ENCODE data around the gene SUGP1.
"Not testable (repeated sequence)": the region's sequence is repeated elsewhere in the genome, so short reads cannot be mapped to it uniquely, and the experiment has no call there.

Gene SUGP1

GRCh38 chr19:19350756-19351155, 30.4 kb upstream of the SUGP1 start:
- H2AK5ac ChIP-seq (ENCODE audit: low read length); H2AFZ ChIP-seq (ENCODE audit: insufficient read depth, low read length, poor library complexity); H3K4me2 ChIP-seq (ENCODE audit: low read length); H3K27ac ChIP-seq (ENCODE audit: low read depth, low read length); H3K9me3 ChIP-seq (ENCODE audit: insufficient read depth, low read depth, low read length); H3K4ac ChIP-seq (ENCODE audit: low read depth, low read length); DNase-seq; H2BK12ac ChIP-seq (ENCODE audit: low read length); H3K4me1 ChIP-seq (ENCODE audit: control insufficient read depth in 1 of 2, insufficient read depth in 2 of 2, low read length in 2 of 2); H3K27me3 ChIP-seq (ENCODE audit: insufficient read depth, low read length); H2BK5ac ChIP-seq (ENCODE audit: low read depth, low read length, poor library complexity); H3K79me1 ChIP-seq (ENCODE audit: low read length); H4K91ac ChIP-seq (ENCODE audit: low read depth, low read length); H3K9ac ChIP-seq (ENCODE audit: low read length); H2BK120ac ChIP-seq (ENCODE audit: insufficient read depth, low read length, poor library complexity); H3K4me3 ChIP-seq (ENCODE audit: low read depth, low read length); H3K18ac ChIP-seq (ENCODE audit: low read length); H3K79me2 ChIP-seq (ENCODE audit: control insufficient read depth, insufficient read depth, low read length, poor library complexity); H4K8ac ChIP-seq (ENCODE audit: low read depth, low read length); H4K12ac ChIP-seq (ENCODE audit: low read depth, low read length); H3K23ac ChIP-seq (ENCODE audit: low read length); H3K14ac ChIP-seq (ENCODE audit: low read length): not testable (repeated sequence)
- H3K36me3 ChIP-seq (ENCODE audit: control insufficient read depth in 1 of 2, insufficient read depth in 2 of 2, low read length in 2 of 2), result peaks cover 75 to 78% of the 10 kb centered on the region in 2 experiments
- whole genome bisulfite sequencing (ENCODE audit: extremely low coverage, insufficient coverage, insufficient read length), result no CpG with 5 or more reads among the region's 8 CpGs

- Histone ChIP-seq H3K79me1 (ENCODE audit: low read length) (no peaks in the 10 kb centered on the region), H4K8ac (ENCODE audit: low read depth, low read length) (no peak overlapping the region), H4K12ac (ENCODE audit: low read depth, low read length) (no peak overlapping the region), H3K9me3 (ENCODE audit: insufficient read depth, low read depth, low read length) (peaks cover 1% of the 10 kb centered on the region), H2AFZ (ENCODE audit: insufficient read depth, low read length, poor library complexity) (no peak overlapping the region), H3K79me2 (ENCODE audit: control insufficient read depth, insufficient read depth, low read length, poor library complexity) (no peaks in the 10 kb centered on the region), H3K36me3 (ENCODE audit: control insufficient read depth in 1 of 2, insufficient read depth in 2 of 2, low read length in 2 of 2) (peaks cover 75 to 78% of the 10 kb centered on the region in 2 experiments), H3K4me1 (ENCODE audit: control insufficient read depth in 1 of 2, insufficient read depth in 2 of 2, low read length in 2 of 2) (no peaks in the 10 kb centered on the region), H2AK5ac (ENCODE audit: low read length) (no peak overlapping the region), H3K9ac (ENCODE audit: low read length) (no peak overlapping the region), H3K4ac (ENCODE audit: low read depth, low read length) (no peak overlapping the region), H3K18ac (ENCODE audit: low read length) (no peak overlapping the region), H2BK12ac (ENCODE audit: low read length) (no peak overlapping the region), H4K91ac (ENCODE audit: low read depth, low read length) (no peak overlapping the region), H3K4me2 (ENCODE audit: low read length) (no peak overlapping the region), H3K27me3 (ENCODE audit: insufficient read depth, low read length) (no peaks in the 10 kb centered on the region), H3K23ac (ENCODE audit: low read length) (no peak overlapping the region), H3K27ac (ENCODE audit: low read depth, low read length) (no peak overlapping the region), H3K4me3 (ENCODE audit: low read depth, low read length) (no peak overlapping the region), H2BK120ac (ENCODE audit: insufficient read depth, low read length, poor library complexity) (no peak overlapping the region), H3K14ac (ENCODE audit: low read length) (no peak overlapping the region), H2BK5ac (ENCODE audit: low read depth, low read length, poor library complexity) (no peak overlapping the region)
- WGBS (ENCODE audit: extremely low coverage, insufficient coverage, insufficient read length), result no CpG with 5 or more reads among the region's 7 CpGs
- no peak for DNase-seq
These were observed 29.1 kb upstream of the SUGP1 start for GRCh38 chr19:19349365-19349764.

- Histone ChIP-seq H2BK12ac (ENCODE audit: low read length) (no peak overlapping the region), H3K36me3 (ENCODE audit: control insufficient read depth in 1 of 2, insufficient read depth in 2 of 2, low read length in 2 of 2) (peaks cover 74 to 76% of the 10 kb centered on the region in 2 experiments), H2BK120ac (ENCODE audit: insufficient read depth, low read length, poor library complexity) (no peak overlapping the region), H3K27me3 (ENCODE audit: insufficient read depth, low read length) (no peaks in the 10 kb centered on the region), H2AFZ (ENCODE audit: insufficient read depth, low read length, poor library complexity) (no peak overlapping the region), H3K4me1 (ENCODE audit: control insufficient read depth in 1 of 2, insufficient read depth in 2 of 2, low read length in 2 of 2) (no peaks in the 10 kb centered on the region), H3K14ac (ENCODE audit: low read length) (no peak overlapping the region), H3K27ac (ENCODE audit: low read depth, low read length) (no peak overlapping the region), H4K91ac (ENCODE audit: low read depth, low read length) (no peak overlapping the region), H3K9ac (ENCODE audit: low read length) (no peak overlapping the region), H3K4ac (ENCODE audit: low read depth, low read length) (no peak overlapping the region), H3K4me3 (ENCODE audit: low read depth, low read length) (no peak overlapping the region), H3K9me3 (ENCODE audit: insufficient read depth, low read depth, low read length) (peaks cover 1% of the 10 kb centered on the region), H3K18ac (ENCODE audit: low read length) (no peak overlapping the region), H3K79me1 (ENCODE audit: low read length) (no peaks in the 10 kb centered on the region), H2BK5ac (ENCODE audit: low read depth, low read length, poor library complexity) (no peak overlapping the region), H2AK5ac (ENCODE audit: low read length) (no peak overlapping the region), H4K12ac (ENCODE audit: low read depth, low read length) (no peak overlapping the region), H3K79me2 (ENCODE audit: control insufficient read depth, insufficient read depth, low read length, poor library complexity) (no peaks in the 10 kb centered on the region), H3K23ac (ENCODE audit: low read length) (no peak overlapping the region), H4K8ac (ENCODE audit: low read depth, low read length) (no peak overlapping the region), H3K4me2 (ENCODE audit: low read length) (no peak overlapping the region)
- WGBS (ENCODE audit: extremely low coverage, insufficient coverage, insufficient read length), result no CpG with 5 or more reads among the region's 9 CpGs
- no peak for DNase-seq
These were observed 28.0 kb upstream of the SUGP1 start for GRCh38 chr19:19348266-19348665.

- Histone ChIP-seq H3K36me3 (ENCODE audit: control insufficient read depth in 1 of 2, insufficient read depth in 2 of 2, low read length in 2 of 2) (peaks cover 72 to 76% of the 10 kb centered on the region in 2 experiments), H3K9ac (ENCODE audit: low read length) (no peak overlapping the region), H3K4me3 (ENCODE audit: low read depth, low read length) (no peak overlapping the region), H3K4me1 (ENCODE audit: control insufficient read depth in 1 of 2, insufficient read depth in 2 of 2, low read length in 2 of 2) (no peaks in the 10 kb centered on the region), H3K79me1 (ENCODE audit: low read length) (no peaks in the 10 kb centered on the region), H2BK12ac (ENCODE audit: low read length) (no peak overlapping the region), H4K91ac (ENCODE audit: low read depth, low read length) (no peak overlapping the region), H3K4me2 (ENCODE audit: low read length) (no peak overlapping the region), H3K27ac (ENCODE audit: low read depth, low read length) (no peak overlapping the region), H3K79me2 (ENCODE audit: control insufficient read depth, insufficient read depth, low read length, poor library complexity) (no peaks in the 10 kb centered on the region), H3K14ac (ENCODE audit: low read length) (no peak overlapping the region), H2AFZ (ENCODE audit: insufficient read depth, low read length, poor library complexity) (no peak overlapping the region), H3K18ac (ENCODE audit: low read length) (no peak overlapping the region), H3K23ac (ENCODE audit: low read length) (no peak overlapping the region), H3K4ac (ENCODE audit: low read depth, low read length) (no peak overlapping the region), H3K27me3 (ENCODE audit: insufficient read depth, low read length) (no peaks in the 10 kb centered on the region), H4K12ac (ENCODE audit: low read depth, low read length) (no peak overlapping the region), H2BK120ac (ENCODE audit: insufficient read depth, low read length, poor library complexity) (no peak overlapping the region), H3K9me3 (ENCODE audit: insufficient read depth, low read depth, low read length) (peaks cover 1% of the 10 kb centered on the region), H4K8ac (ENCODE audit: low read depth, low read length) (no peak overlapping the region), H2BK5ac (ENCODE audit: low read depth, low read length, poor library complexity) (no peak overlapping the region), H2AK5ac (ENCODE audit: low read length) (no peak overlapping the region)
- no CpG with 5 or more reads among the region's 10 CpGs for WGBS (ENCODE audit: extremely low coverage, insufficient coverage, insufficient read length)
- DNase-seq, result no peak
These were observed 27.2 kb upstream of the SUGP1 start for GRCh38 chr19:19347401-19348110.

Measured in trophoblast cell (in vitro differentiated cells and primary cell).